K562 treated with DMSO at 1 percent for 48 hours (cell line): ENCODE data around the gene NIT2. TPM values are rescaled to one million over a fixed set of nuclear protein-coding genes. Genes with fewer than 3 reads are reported as not detected.

ENCODE experiments used
- total RNA-seq: library from RNA; unstranded; fragments of 300-600 nt; gene quantifications from 2 replicates; pipeline ENCODE4 v1.2.3, GENCODE V29; 2022; ENCODE audit warnings: low replicate concordance; ENCODE audit errors: extremely low read depth

NIT2 gene, protein sequence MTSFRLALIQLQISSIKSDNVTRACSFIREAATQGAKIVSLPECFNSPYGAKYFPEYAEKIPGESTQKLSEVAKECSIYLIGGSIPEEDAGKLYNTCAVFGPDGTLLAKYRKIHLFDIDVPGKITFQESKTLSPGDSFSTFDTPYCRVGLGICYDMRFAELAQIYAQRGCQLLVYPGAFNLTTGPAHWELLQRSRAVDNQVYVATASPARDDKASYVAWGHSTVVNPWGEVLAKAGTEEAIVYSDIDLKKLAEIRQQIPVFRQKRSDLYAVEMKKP
- not detected in 2 replicates for total RNA-seq

DNA sequence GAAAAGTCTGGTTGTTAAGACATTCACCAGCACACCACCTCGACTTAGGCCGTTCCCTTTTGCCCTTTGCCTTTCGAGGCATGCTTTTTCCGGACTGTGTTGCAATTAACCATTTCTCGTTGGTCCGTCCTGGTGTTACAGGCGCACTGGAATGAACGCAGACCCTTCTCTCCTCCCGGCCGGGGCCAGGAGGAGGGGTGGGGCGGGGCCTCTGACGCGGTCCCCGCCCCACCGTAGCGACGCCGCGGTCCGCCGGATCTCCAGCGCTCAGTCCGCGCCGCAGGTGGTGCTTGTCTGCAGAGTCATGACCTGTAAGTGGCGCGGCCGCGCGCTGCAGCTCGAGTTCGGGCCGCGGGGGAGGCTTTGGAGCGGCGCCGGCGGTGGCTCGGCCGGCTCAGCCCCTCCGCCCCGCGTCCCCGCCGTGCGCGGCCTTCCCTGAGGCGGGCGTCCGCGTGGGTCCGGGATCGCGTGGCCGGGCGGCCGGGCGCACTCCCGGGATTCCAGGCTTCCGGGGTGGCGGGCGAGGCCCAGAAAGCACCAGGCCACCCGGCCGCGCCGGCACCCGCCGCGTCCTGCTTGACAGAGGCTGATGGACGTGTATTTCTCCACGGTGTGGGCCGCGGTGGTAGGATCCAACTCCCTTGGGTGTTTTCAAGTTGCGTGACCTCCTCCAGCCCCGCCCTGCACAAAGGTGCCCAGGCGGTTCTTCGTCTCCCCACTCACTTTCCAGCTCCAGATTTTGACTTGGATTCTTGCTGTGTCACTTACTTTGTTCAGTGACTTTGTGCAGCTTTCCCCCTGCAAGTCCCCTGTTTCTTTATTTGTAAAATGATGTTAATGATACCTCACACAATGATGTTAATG lies at the start of gene NIT2:
Gene NIT2 (plus strand): TSS at position 270 of the 864 bp plus-strand sequence. CDS start 35 bp downstream, at position 305.

DNA sequence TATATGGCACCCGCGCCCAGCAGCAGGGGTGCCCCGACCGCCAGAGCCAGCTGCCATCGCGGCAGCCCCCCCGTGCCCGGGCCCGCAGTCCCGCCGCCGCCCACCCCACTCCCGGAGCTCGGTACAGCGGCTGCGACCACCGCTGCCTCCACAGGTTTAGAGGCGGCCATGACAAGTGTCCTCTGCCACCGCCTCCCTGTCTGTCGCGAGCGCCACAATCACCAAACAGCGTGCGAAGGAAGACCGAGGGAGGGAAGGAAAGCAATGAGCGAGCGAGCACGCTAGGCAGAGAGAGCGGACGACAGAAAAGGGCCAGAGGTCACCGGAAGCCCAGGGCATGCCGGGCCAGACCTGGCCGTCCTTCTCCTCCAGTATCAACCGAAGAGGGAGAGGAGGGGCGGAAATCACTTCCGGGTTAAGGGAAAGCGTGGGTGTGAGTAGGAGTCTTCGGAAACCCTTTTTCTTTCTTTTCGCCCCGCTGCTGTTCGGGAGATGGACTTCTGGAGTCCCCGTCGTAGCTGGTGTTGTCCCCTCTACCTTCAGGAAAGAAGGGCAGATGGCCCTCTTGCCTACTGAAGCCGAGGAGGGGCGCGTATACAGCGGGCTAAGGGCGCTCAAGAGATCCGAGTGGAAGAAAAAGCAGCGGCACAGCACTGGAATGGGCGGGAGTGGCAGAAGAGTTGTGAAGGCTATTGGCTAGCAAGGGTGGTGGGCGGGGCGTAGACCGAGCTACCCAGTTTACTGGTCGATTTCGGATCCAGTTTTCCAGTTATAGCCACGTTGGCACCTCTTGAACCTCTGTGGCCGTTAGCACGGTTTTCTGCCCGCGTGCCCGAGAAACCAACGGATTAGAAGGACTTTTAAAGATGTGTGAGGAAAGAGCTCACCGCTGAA lies 66.5 kb downstream of the NIT2 start, which contains the start of the genes LNP1 and TOMM70:
Gene LNP1 (plus strand): TSS at position 760 of the 894 bp plus-strand sequence. CDS start 28,191 bp downstream, outside the sequence.
Gene TOMM70 (minus strand): TSS at position 310 of the 894 bp plus-strand sequence. CDS start 140 bp downstream, at position 170.

Other genes starting within 250 kb of the NIT2 start
- gene FILIP1L, start 220.3 kb upstream of the NIT2 start, total RNA-seq: not detected in 2 replicates
- gene TBC1D23, start 73.8 kb upstream of the NIT2 start, total RNA-seq: not detected in 2 replicates
- gene TOMM70, start 66.3 kb downstream of the NIT2 start, total RNA-seq: not detected in 2 replicates
- not detected in 2 replicates for gene LNP1, start 66.8 kb downstream of the NIT2 start, total RNA-seq
- gene TMEM45A, start 157.9 kb downstream of the NIT2 start, total RNA-seq: not detected in 2 replicates